ENCODE measurements around the gene NLRC4.
"Not testable (repeated sequence)": the region's sequence is repeated elsewhere in the genome, so short reads cannot be mapped to it uniquely, and the experiment has no call there.

Gene NLRC4, protein sequence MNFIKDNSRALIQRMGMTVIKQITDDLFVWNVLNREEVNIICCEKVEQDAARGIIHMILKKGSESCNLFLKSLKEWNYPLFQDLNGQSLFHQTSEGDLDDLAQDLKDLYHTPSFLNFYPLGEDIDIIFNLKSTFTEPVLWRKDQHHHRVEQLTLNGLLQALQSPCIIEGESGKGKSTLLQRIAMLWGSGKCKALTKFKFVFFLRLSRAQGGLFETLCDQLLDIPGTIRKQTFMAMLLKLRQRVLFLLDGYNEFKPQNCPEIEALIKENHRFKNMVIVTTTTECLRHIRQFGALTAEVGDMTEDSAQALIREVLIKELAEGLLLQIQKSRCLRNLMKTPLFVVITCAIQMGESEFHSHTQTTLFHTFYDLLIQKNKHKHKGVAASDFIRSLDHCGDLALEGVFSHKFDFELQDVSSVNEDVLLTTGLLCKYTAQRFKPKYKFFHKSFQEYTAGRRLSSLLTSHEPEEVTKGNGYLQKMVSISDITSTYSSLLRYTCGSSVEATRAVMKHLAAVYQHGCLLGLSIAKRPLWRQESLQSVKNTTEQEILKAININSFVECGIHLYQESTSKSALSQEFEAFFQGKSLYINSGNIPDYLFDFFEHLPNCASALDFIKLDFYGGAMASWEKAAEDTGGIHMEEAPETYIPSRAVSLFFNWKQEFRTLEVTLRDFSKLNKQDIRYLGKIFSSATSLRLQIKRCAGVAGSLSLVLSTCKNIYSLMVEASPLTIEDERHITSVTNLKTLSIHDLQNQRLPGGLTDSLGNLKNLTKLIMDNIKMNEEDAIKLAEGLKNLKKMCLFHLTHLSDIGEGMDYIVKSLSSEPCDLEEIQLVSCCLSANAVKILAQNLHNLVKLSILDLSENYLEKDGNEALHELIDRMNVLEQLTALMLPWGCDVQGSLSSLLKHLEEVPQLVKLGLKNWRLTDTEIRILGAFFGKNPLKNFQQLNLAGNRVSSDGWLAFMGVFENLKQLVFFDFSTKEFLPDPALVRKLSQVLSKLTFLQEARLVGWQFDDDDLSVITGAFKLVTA

DNA sequence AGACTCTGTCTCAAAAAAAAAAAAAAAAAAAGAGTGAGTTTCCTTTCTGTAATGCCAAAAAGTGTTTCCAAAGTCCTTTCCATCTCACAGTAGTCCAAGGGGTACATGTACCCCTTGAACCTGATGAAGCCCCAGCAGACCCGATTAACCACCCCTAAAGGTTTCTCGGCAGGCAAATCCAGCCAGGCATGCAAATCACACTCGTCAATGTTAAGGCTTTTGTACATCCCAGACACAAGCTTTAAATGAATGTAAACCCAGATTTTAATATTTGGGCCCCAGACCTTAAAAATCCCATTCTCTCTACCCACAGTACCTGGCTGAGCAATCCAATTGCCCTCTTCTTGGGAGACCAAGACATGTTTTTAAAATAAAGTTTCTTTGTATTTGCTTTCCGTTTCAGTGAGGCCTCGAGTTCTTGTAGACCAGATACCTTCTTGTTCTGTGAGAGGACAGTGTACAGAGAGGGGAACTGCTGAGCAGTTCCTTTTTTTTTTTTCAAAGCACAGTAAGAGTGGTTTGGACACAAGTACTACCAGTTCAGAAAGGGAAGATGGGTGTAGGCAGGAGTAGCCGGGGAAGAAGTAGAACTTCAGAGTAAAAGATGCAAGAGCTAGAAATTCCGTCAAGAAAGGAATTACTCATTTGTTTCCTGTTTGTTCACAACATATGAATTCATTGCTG is at the start of gene NLRC4:
Gene NLRC4, minus strand, starts transcription at position 465 of the 684 bp plus-strand sequence. CDS start 8,111 bp downstream, outside the sequence.
- DNase-seq (ENCODE audit: low read depth): no peak

GRCh38 chr2:32310577-32310976 is 45.9 kb upstream of the NLRC4 start:
- DNase-seq (ENCODE audit: low read depth): no peak

DNA sequence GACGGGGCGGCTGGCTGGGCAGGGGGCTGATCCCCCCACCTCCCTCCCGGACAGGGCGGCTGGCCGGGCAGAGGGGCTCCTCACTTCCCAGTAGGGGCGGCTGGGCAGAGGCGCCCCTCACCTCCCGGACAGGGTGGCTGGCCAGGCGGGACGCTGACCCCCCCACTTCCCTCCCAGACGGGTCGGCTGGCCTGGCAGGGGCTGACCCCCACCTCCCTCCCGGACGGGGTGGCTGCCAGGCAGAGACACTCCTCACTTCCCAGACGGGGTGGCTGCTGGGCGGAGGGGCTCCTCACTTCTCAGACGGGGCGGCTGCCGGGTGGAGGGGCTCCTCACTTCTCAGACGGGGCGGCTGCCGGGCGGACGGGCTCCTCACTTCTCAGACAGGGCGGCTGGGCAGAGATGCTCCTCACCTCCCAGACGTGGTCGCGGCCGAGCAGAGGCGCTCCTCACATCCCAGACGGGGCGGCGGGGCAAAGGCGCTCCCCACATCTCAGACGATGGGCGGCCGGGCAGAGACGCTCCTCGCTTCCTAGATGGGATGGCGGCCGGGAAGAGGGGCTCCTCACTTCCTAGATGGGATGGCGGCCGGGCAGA is 29.4 kb upstream of the NLRC4 start:
- DNase-seq (ENCODE audit: low read depth): not testable (repeated sequence)

- not testable (repeated sequence) for DNase-seq (ENCODE audit: low read depth)
Observed at GRCh38 chr2:32293493-32293892, 28.8 kb upstream of the NLRC4 start.

DNA sequence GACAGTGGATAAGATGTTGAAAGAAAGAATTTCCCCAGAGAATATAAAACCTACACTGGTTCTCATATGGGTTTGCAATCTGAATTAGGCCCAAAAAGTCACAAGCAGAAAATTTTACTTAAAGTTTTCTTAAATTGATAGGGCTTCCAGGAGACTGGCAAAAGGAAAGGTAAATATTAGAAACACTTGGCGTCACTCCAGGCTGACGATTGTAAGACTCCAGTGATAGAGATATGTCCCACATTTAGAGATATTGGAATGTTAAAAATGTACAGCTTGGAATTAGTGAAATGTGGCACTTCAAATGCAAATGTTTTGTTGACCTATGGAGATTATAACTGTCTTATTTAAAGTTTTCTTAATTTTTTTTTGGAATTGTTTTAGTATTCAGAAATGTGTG is 27.1 kb upstream of the NLRC4 start:
- no peak for DNase-seq (ENCODE audit: low read depth)

GRCh38 chr2:32290000-32290339 is 25.3 kb upstream of the NLRC4 start:
- no peak for DNase-seq (ENCODE audit: low read depth)

DNA sequence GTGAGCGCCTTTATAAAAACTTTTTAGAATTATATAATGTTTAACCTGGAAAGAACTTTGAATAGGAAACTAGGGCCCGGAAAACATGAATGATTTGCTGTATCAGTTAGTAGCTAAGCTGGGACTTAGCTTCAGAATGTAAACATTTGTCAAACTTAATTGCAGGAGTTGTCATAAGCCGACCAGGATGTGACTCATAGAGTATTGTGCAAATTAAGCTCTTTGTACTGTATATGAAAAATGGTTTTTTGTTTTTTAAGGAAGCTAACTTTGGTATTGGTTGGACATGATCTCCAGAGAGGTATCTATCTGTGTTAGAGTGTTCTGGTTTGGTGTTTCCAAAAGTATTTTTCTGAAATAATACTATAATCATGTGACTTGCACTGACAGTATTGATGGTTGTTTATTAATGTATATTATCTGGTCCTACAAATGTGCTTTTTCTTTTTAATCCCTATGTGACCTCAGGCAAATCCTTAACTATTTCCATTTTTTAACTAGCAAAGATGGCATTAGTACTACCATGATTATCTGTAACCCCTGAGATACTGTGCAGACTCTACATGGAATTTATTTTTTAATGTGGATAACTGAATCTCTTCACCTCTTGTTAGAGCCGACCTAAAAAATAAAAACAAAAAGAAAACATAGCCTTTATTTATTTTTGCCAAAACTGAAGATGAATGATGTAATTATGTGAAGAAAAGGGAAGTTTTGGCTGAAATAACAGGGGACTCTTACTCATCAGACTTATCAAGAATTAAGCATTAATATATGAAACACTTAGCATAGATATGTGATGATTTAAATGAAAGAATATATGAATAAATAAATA is 24.7 kb upstream of the NLRC4 start:
- no peak for DNase-seq (ENCODE audit: low read depth)

GRCh38 chr2:32284321-32284720 is 19.6 kb upstream of the NLRC4 start:
- no peak for DNase-seq (ENCODE audit: low read depth)

DNA sequence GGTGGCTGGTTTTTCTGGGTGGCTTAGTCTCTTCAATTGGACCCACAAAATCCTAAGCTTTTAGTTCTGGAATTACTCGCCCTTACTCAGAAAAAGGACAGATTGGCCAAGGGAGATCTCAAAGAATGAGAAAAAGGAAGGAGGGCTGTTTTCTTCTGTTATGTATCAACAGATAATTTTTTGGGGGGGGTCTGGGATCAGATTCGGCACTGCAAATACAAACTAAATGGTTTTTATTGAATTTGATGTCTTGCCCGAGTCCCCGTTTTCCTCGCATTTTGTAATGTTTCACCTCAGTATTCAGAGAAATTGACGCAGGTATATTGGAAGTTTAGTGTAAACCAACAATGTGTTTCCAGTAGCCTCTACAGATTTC is 13.8 kb upstream of the NLRC4 start:
- no peak for DNase-seq (ENCODE audit: low read depth)

GRCh38 chr2:32277674-32278477 is 13.2 kb upstream of the NLRC4 start, which contains the start of gene YIPF4:
Gene YIPF4 (plus strand): TSS chr2:32277904. CDS start chr2:32278156, 252 bp downstream.
- peak; percentile 73 for DNase-seq (ENCODE audit: low read depth)

DNA sequence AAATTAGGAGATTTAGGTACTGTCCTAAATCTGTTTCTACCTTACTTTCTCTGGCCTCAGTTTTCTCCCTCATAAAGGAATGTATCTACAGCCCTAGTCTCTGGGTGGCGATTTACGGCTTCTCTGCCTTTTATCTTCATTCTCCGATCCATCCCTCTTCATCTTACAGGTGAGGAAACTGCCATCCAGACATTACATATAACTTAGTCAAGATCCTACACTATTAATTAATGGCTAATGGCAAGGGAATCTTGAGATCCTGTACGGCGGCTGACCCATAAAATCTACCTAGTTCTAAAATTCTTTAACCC is 12.6 kb upstream of the NLRC4 start:
- no peak for DNase-seq (ENCODE audit: low read depth)

- DNase-seq (ENCODE audit: low read depth): not testable (repeated sequence)
Observed at GRCh38 chr2:32275790-32276189, 11.1 kb upstream of the NLRC4 start.

DNA sequence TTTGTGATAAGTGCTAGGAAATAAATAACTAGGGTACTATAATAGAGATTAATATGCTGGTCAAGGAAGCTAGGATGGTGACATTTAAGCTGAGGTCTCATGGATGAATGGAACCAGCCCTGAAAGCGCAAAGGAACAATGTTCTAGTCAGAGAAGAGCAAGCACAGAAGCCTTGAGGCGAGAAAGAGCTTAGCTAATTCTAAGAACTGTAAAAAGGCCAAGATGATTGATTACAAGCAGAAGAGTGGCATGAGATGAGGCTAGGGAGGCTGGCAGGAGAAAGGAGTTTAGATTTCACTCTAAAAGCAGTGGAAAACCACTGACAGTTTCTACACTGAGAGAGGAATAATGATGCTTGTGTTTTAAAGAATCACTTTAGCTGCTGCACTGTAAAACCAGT is 9.6 kb upstream of the NLRC4 start:
- DNase-seq (ENCODE audit: low read depth): no peak

- no peak for DNase-seq (ENCODE audit: low read depth)
Observed at GRCh38 chr2:32272279-32272678, 7.6 kb upstream of the NLRC4 start.

DNA sequence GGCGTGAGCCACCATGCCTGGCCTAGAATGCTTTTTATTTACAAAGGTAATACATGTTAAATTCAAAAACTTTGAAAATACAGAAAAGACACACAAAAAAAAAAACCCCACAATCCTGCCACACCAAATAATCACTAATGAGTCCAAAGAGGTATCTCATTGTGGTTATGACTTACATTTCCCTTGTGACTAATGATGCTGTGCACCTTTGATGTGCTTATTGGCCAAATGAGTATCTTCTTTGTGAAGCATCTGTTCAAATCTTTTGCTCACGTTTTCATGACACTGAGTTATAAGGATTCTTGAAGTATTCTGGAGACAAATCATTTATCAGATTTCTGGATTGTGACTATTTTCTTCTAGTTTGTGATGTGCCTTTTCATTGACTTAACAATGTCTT is 6.4 kb upstream of the NLRC4 start:
- no peak for DNase-seq (ENCODE audit: low read depth)

DNA sequence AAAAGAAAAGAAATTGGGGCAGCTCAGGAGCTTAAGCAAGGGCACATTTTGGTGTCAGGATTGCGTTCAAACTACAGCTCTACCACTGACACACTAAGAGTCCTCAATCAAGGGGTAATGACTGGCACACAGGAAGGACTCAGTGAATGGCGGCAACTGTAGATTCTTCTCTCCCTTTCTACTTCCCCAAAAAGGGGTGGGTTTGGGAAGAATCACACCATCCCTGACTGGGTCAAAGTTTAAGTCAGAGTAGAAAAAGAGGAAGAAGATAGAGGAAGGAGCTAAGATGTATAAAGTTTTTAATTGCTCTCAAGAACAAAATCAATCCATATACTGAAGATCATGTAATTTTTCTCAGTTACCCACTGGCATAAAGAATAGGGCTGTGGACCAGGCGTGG is 2.6 kb downstream of the NLRC4 start:
- DNase-seq (ENCODE audit: low read depth): no peak

GRCh38 chr2:32260376-32260775 is 4.3 kb downstream of the NLRC4 start:
- no peak for DNase-seq (ENCODE audit: low read depth)

DNA sequence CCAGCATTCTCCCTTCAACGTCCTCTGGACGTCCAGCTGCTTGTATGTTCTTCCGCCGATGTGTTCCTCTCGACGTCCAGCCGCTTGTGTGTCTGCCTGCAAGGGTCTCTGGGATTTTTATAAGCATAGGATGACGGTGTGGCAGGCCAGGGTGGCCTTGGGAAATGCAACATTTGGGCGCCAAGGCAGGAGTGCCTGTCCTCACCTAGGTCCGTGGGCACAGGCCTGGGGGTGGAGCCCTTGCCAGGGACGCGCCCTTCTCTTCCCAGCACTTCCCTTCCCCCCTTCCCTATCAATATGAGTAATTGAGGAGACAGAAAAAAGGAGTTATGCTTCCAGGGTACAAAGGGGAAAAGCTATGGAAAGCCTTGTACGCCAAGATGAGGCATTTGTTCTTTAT is 6.4 kb downstream of the NLRC4 start:
- DNase-seq (ENCODE audit: low read depth): no peak

GRCh38 chr2:32250290-32250689 is 14.4 kb downstream of the NLRC4 start:
- DNase-seq (ENCODE audit: low read depth): no peak

- DNase-seq (ENCODE audit: low read depth): no peak
Observed at GRCh38 chr2:32249731-32250236, 14.9 kb downstream of the NLRC4 start.
